ENCODE results near the gene PDZD4.

DNA sequence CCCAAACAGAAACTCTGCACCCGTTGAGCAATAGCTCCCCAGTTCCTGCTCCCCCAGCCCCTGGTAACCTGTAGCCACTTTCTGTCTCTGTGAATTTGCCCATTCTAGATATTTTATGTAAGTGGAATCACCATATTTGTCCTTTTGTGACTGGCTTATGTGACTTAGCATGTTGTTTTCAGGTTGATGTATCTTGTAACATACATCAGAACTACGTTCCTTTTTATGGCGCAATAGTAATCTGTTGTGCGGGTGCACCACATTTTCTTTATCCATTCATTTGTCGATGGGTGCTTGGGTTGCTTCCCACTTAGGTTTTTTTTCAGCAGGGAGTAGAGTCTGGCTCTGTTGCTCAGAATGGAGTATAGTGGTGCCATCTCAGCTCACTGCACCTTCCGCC is 6.6 kb upstream of the PDZD4 start:
- TF ChIP-seq, protein P1, sequence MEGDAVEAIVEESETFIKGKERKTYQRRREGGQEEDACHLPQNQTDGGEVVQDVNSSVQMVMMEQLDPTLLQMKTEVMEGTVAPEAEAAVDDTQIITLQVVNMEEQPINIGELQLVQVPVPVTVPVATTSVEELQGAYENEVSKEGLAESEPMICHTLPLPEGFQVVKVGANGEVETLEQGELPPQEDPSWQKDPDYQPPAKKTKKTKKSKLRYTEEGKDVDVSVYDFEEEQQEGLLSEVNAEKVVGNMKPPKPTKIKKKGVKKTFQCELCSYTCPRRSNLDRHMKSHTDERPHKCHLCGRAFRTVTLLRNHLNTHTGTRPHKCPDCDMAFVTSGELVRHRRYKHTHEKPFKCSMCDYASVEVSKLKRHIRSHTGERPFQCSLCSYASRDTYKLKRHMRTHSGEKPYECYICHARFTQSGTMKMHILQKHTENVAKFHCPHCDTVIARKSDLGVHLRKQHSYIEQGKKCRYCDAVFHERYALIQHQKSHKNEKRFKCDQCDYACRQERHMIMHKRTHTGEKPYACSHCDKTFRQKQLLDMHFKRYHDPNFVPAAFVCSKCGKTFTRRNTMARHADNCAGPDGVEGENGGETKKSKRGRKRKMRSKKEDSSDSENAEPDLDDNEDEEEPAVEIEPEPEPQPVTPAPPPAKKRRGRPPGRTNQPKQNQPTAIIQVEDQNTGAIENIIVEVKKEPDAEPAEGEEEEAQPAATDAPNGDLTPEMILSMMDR (IDR thresholded peaks at IDR 0.05) = no peak
- TF ChIP-seq POLR2A (IDR thresholded peaks at IDR 0.05) = no peak

Data from lower leg skin (tissue), 3 donors.